Stimulated activated CD4-positive, alpha-beta T cell treated with anti-CD3 and anti-CD28 coated beads, TNF-alpha, amount 100 ng/mL, for 1 hour (primary cell): ENCODE measurements around the gene ANKMY1.

ENCODE experiments used
- DNase-seq, 3 donors: peaks; one replicate each; pipeline ENCODE4 v3.0.0-alpha.2; 2020; ENCODE audit warnings: low read depth in 3 of 3, low spot score in 1 of 3

ANKMY1 gene

DNA sequence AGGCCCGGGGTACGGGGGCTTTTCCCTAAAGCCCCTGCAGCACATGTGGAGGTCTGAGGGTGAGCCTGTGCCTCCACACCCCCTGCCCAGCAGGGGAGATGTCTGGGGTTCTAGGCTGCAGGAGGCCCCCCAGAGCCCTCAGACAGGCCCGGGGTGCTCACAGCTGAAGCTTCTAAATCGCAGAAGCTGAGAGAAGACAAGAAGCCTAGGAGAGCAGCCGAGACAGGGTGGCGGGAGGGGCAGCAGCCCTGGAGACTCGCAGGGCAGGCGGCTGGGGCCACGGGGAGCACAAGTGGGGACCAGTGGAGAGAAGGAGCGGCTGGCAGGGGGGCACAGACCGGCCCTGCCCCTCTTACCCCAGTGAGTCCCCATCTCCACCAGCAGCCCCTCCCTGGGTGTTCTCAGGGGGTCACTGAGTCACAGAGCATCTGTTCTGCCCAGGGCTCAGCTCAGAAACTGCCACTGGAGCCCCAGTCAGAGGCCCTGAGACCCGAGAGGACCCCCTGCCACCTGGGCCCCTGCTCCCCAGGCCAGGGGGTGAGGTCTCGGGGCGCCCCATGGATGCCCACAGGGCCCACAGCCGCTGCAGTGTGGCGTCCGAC lies 96.2 kb downstream of the ANKMY1 start:
- DNase-seq, result no peak

DNA sequence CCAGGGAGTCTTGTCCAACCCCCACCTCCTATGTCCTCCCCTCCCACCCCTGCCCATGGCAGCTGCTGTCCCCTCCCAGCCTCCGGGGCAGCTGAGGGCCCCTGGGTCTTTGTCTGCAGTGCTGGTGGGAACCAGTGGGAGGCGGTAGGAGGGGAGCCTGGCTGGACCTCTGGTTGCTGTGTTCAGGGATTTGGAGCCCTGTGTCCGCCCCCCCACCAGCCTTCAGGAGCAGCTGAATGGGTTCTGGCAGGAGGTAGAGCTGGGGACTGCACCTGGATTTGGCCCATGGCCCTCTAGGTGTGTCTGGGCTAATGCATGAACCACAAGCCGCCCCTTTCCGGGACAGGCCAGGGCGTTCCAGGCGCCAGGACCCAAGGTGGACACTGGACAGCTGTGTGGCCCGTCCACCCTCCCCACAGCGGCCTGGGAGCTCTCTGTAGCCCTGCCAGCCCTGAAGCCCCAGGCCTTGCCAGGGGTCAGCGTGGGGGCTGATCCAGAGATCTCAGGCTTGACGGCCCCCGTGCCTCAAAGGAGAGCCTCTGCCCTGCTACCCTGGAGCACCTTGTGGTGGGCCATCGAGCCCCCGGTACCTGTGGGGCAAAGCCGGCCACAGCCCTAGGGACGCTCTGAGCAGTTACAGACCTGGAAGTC lies 96.9 kb downstream of the ANKMY1 start:
- DNase-seq, result no peak

DNA sequence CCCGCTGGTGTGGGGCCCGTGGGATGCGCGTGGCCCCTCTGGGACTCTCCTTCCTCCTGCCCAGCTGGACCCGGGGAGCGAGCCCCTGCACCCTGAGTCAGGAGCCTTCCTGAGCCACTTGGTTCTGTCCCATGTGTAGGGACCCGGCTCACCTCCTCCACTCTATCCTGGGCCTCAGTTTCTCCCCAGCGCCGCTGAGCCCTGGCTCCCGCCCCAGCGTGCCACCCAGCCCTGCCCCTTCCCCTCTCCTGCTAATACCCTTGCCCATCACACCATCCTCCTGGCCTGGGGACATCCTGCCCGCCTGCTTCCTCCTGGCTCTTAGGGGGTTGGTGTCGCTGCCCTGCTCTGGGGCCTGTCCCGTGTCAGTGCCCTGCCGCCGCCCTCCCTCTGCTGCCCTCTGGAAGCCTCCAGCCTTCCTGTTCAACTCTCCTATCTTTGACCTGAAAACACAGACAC lies 97.5 kb downstream of the ANKMY1 start:
- DNase-seq, result no peak

DNA sequence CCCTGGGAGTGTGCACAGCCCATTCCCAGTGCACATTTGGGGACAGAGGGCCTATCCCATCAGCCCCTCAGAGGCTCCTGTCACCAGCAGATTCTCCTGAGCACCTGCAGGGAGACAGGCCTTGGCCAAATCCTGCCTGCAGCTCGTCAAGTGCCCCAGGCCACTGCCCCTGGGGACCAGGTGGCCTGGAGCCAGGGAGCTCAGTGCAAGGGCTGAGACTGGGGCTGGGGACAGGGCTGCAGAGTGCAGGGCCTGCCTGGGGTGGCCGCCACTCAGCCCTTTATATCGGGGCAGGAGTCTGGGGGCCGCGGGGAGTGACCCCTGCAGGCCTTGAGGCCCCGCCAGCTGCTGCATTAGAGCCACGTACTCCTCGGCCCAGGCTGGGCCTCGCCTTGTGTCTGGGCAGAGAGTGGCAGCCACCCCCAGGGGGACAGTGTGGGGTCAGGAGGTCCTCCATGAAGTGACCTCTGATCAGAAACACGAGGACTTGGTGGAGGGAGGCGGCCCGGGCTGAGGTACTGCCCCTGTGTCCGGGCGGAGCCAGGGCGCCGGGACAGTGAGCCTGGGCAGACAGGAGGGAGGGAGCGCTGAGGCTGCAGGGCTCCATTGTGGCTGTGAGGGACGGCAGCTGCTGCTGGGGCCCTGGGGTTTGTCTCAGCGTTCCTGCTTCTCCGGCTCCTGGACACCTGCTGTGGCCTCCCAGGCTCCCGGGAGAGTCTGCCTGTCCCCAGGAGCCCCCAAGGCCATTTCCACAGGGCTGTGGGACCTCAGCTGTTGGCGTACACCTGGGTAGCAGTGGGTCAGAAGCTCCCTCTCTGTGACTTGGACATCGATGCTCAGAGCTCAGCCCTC lies 98.2 kb downstream of the ANKMY1 start:
- DNase-seq, result no peak

DNA sequence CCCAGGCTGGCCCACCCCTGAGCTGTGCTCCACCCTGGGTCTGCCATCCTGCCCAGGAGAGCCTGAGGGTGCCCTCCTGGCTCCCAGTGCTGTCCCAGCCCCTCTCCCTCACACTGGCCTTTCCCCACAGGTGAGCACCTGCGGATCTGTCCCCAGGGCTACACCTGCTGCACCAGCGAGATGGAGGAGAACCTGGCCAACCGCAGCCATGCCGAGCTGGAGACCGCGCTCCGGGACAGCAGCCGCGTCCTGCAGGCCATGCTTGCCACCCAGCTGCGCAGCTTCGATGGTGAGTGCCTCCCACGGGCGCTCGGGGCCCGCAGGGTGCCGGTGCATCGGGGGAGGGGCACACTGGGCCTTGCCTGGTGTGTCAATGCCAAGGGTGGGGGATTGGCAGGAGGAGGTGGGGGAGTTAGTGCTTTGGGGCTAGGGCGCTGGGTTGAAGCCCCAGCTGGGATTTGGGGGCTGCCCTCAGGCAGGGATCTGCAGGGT lies 98.8 kb downstream of the ANKMY1 start:
- DNase-seq, result no peak

DNA sequence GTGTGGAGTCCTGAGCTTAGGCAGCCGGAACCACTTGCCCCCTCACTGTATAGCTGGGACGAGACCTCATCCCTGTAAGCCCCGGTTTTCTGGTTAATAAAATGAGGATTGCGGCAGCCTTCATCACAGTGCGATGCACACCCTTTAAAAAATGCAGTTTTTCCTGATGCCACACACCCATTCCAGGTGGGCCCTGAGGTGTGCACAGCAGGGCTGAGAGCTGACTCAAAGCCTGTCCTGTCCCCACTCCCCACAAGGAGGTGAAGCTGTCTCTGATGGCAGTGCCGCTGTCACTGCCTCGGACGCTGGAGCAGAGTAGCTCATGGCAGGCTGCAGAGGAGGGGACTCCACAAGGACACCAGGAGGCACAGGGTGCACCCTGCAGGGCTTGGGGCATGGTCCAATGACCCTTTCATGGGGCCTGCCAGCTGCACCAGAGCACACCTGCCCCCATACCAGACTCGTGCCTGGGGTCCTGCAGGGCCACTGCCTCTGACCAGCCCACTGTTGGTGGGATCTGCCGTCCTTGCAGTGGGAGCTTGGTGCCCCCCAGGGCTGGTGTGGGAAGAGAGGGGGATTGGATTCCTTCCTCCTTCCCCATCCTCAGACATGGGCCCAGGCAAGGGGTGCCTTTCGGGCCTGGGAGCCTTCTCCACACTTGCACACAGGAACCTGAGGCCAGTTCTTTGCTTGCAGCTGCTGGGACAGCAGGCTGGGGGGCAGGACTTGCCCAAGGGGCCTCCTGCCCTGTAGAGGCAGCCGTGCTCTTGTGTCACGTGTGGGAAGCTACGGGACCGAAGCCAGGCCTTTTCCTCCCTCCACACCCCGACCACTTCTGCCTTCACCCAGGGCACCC lies 99.5 kb downstream of the ANKMY1 start:
- DNase-seq, result no peak

DNA sequence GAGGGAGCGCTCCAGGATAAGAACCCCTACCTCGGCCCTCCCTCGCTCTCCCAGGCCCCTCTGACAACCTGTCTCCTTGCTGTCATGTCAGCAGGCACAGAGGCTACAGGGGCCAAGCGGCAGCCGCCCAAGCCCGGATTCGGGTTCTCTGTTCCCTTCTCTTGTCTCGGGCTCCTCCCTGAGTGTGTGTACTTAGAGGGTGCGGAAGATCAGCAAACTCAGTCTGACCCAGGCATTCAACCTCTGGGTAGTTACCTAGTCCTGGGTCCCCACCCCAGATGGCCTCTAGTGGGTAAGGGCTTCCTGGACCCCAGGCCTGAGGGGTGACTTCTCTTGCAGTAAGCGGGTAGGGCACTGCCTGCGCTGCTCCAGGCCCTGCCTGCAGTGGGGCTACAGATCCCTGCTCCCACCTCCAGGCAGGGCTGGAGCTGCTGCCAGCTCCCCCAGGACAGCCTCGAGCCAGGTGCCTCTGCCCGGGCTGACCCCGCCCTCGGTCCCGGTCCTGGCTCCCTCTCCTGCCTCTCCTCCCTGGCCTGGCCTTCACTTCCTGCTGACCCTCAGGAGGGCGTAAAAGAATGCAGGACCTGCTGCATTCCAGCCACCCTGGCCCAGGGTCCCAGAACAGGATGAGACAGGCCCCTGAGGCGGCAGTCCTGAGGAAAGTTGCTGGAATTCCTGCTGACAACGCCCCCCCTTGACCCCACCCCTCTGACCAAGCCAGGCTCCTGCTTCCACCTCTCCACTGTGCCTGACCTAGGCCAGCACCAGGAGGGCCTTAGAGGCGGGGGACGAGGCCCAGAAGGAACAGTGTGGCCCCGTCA lies 100.4 kb downstream of the ANKMY1 start:
- no peak for DNase-seq

DNA sequence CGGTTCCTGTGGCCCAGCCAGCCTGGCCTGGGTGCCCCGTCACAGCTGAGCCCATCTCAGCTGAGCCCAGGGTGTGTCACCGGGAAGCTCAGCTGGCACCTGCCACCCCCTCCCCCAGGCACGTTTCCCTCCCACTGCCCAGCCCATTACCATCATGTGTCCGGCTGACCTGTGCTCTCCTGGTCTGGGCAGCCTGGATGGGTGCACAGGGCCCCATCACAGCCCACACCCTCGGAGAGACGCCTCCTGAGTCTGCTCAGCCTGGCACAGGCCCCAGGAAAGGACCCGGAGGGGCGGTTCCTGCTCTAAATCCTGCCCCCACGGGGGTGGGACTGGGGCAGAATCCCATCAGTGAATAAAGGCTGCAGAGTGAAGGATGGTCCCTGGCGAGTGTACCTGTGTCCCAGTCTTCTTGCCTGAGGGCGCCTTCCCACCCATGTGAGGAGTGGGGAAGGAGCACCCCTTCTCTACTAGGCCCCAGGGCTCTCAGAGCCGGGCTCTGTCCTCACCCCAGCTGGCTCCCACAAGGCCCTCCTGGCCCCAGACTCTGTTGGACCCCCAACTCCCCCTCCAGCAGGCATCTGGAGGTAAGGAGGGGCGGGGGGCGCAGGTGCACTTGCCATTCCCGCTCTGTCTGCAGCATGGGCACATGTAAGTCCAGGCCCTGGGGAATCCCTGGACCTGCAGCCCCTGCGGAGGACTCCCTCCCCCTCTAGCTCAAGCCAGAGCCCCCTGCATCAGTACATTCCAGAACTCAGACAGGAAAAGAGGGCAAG lies 101.2 kb downstream of the ANKMY1 start:
- DNase-seq, result no peak

DNA sequence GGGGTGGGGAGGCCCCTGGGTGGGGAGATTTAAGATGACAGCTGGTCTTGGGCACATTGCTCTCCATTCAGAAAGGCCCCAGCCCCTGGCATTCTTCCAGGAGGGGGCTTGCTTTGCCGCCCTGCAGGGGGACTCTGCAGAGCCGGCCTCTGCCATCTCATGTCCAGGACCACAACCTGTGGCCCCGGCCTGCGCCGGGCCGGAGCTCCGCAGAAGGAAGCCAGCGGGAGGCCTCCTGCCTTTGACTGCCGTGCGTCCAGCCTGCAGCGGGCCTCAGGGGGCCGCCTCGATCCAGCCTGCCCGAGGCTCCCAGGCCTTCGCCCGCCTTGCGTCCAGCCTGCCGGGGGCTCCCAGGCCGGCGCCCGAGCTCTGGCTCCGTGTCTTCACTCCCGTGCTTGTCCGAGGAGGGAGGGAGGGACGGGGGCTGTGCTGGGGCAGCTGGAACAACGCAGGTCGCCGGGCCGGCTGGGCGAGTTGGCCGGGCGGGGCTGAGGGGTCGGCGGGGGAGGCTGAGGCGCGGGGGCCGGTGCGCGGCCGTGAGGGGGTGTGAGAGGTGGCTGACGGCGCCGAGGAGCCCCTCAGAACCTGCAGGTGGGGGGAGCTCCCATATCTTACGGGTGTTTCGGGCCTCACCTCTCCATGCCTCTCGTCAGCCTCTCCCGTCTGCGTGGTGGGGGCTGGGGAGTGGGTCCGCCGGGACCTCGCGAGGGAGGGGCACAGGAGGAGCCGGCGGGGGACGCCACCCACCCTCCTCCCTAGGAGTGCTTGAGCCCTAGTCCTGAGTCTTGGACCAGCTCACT lies 101.9 kb downstream of the ANKMY1 start:
- DNase-seq, result no peak

DNA sequence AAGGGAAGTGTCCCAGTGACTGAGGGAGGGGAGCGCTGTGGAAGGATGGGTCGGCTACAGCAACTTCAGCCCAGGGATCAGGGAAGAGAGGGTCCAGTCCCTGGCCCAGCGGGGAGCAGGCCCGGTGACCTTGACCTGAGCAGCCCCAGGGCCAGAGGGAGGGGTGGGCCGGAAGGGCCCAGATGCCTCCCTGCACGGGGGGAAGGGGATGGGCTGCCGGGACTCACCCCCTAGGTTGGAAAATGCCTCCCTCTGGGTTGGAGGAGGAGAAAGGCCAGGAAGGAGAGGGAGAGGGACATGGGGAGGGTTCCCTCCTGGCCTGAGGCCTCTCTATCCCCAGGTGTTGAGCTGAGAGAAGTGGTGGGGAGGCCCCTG lies 102.5 kb downstream of the ANKMY1 start:
- no peak for DNase-seq

DNA sequence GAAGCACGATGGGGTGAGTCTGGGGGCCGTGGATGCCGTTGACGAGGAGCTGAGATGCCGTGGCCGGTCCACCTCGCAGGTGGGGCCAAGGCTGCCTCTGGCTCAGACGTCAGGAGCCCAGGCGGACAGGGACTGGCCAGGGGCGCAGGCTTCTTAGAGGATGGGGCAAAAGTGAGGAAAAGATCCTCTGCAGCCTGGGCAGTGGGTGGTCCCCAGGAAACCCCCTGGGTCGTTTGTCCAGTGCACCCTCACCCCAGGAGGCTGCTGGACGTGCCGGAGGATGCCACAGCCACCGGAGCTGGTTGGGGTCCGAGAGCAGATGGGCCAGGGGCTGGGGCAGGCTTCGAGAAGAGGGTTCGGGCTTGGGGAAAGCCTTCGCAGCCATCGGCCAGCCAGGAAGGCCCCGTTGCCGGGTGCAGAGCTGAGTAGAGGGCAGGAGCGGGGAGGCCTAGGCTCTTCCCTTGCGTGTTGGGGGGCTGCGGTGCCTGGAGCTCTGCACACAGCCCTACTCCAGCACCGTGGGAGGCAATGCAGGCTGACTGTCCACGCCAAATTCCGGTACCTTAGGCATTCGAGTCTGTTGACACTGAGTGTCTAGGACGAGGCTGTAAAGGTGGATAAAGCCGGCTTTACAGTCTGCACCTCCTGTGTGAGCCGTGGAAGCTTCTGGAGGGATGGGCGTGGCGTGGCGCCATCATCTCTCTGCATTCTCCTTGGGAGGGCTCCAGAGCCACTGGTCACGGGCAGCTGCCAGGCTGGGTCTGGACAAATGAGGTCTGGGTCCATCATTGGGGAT lies 103.5 kb downstream of the ANKMY1 start:
- no peak for DNase-seq

DNA sequence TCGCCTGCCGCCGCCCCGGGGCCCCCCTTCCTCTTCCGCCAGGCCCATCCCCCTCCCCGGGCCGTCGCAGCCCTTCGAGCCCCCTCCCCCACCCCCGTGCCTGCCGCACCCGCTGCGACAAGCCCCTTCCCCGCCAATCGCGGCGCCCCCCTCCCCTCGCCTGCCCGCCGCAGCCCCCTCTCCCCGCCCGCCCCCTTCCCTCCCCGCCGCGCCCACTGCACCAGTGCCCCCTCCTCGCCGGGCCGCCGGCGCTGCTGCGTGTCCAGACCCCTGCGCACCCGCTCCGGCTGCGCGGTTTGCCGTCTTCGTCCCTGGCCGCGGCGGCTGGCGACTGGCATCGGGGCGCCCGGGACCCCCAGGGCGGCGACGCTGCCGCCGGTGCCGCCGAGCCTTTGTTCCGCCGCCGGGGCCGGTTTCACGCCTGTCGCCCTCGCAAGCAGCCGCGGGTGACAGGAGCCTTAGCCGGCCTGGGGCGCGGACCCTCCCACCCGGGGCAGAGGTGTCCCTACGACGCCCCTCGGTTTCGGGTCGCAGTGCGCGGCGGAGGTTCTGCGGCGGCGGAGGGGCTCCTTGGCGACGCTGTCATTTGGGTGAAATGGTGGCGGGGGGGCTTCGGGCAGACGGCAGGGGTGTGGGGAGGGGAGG lies 104.2 kb downstream of the ANKMY1 start:
- DNase-seq, result no peak

DNA sequence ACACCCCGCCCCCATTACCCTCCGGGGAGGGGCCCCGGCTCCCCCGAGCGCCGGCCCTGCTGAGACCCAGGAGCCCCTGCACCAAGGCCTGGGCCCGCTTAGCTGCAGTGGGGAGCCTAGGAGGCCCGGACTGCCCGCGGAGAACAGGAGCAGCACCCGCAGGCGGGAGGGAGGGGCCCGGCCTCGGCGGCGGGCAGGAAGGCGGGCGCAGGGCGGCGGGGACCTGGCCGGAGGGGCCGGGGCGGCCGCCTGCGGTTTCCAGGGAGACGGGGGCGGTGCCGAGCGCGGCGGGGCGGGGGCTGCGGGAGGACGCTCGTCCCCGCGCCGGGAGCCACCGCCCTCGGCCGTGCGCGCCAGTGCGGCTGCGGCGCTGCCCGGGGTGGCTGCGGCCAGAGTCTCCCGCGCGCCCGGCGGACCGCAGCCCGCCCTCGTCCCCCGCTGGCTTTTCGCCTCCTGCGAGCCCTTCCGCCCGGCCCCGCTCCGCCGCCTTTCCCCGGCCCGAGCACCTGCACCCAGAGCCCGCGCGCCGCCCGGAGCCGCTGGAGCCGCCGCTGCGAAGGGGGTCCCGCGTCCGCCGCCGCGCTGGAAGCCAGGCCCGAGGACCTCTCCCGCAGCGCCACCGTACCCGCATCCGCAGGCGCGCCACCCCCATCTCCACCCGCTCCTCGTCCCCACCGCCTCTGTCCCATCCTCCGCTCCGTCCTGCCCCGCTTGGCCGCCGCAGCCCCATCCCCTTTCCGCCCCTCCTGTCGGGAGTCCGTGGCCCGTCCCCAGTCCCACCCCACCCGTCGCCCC lies 105.1 kb downstream of the ANKMY1 start:
- no peak for DNase-seq

DNA sequence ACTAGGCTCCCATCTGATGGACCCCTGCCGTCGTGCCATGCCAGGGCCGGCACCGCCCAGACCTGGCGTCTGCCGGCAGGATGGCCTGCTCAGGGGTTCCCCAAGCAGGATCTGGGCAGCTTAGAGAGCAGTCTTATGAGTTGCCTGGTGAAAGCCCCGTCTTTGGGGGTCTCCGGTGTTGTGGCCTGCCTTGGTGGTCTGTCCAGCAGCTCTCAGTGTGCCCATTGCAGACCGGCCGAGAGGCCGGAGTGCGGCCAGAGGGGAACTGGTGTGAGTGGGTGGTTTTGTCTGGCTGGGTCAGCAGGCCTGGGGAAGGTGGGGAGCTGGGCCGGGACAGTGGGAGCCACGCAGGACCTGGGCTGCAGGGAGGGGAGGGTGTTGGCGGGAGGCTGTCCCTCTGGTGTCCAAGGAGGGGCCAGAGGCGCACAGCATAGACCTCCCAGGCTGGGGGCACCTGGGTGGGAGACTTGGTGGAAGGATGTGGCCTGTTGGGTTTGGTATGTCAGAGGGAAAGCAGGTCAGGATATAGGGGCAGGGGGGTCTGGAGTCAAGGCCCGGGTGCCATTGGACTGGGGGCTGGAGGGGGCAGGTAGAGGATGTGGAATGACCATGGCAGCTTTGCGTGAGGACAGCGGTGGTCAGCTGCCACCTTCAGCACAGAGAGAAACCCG lies 105.9 kb downstream of the ANKMY1 start:
- DNase-seq, result no peak

DNA sequence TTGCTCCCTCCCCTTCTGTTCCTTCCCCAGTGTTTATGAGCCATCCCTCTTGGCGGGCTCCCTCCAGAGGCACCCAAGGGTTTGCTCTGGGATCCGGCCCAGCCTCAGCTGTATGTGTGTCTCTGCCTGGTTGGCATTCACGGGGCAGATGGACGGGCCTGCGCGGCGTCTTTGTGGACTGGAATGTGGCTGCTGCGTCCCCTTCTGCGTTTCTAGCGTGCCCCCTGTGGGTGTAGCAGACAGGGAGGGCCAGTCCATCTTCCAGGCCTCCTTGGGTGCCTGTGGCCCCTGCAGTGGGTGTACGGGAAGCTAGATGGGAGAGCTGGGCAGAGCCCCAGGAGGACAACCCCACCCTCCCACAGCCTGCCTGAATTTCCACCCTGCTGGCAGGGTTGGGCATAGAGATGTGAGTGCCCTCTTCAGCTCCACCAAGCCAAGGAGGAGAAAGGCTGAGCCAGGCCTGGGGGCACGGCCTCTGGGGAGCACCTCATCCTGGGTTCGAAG lies 106.6 kb downstream of the ANKMY1 start:
- no peak for DNase-seq
